Measurements from ENCODE around the gene ZNF319. TPM values are rescaled to one million over a fixed set of nuclear protein-coding genes. Genes with fewer than 3 reads are reported as not detected.

Gene ZNF319
- total and polyA plus RNA-seq, 4 experiments from 2014 or later = 2.3 to 20.5 (median 18.1) TPM

GRCh38 chr16:58045096-58045495, 44.6 kb upstream of the ZNF319 start:
- no peak for DNase-seq
- Mint-ChIP-seq H3K27ac (no peak overlapping the region), H3K27me3 (peaks cover 0 to 1% of the 10 kb centered on the region in 2 donors), H3K9me3 (peaks cover 0 to 1% (median 0%) of the 10 kb centered on the region in 8 donors), H3K4me3 (no peak overlapping the region), H3K36me3 (no peaks in the 10 kb centered on the region), H3K4me1 (no peaks in the 10 kb centered on the region)
- intact Hi-C loops (cut with micrococcal nuclease) = no loop called here
- CTCF ChIA-PET (ENCODE audit: partially characterized antibody) = no interaction called here
- H3K36me3 ChIP-seq (ENCODE audit: insufficient read depth, low read length) = no peaks in the 10 kb centered on the region
- H3K9me3 ChIP-seq (ENCODE audit: control insufficient read depth in 1 of 2, low read length in 2 of 2) = no peaks in the 10 kb centered on the region
- H3K4me1 ChIP-seq (ENCODE audit: insufficient read depth, low read length) = no peaks in the 10 kb centered on the region
- no peaks in the 10 kb centered on the region for H3K27me3 ChIP-seq (ENCODE audit: insufficient read depth, low read length)
- no peak overlapping the region for H3K4me3 ChIP-seq (ENCODE audit: low read length in 2 of 2)
- POLR2A ChIA-PET (ENCODE audit: partially characterized antibody) = no interaction called here
- H3K27ac ChIP-seq (ENCODE audit: low read depth, low read length) = no peak overlapping the region

GRCh38 chr16:58044266-58045019, 44.0 kb upstream of the ZNF319 start:
- no peaks in the 10 kb centered on the region for H3K9me3 ChIP-seq (ENCODE audit: control insufficient read depth in 1 of 2, low read length in 2 of 2)
- Mint-ChIP-seq H3K4me1 (no peaks in the 10 kb centered on the region), H3K4me3 (no peak overlapping the region), H3K36me3 (no peaks in the 10 kb centered on the region), H3K9me3 (no peaks in the 10 kb centered on the region), H3K27ac (no peak overlapping the region), H3K27me3 (no peaks in the 10 kb centered on the region)
- intact Hi-C loops (cut with micrococcal nuclease) = no loop called here
- POLR2A ChIA-PET (ENCODE audit: partially characterized antibody) = no interaction called here
- no peak for DNase-seq
- no peaks in the 10 kb centered on the region for H3K4me1 ChIP-seq (ENCODE audit: insufficient read depth, low read length)
- CTCF ChIA-PET (ENCODE audit: partially characterized antibody) = no interaction called here
- no peaks in the 10 kb centered on the region for H3K36me3 ChIP-seq (ENCODE audit: insufficient read depth, low read length)
- no peak overlapping the region for H3K4me3 ChIP-seq (ENCODE audit: low read length in 2 of 2)
- H3K27me3 ChIP-seq (ENCODE audit: insufficient read depth, low read length) = no peaks in the 10 kb centered on the region
- no peak overlapping the region for H3K27ac ChIP-seq (ENCODE audit: low read depth, low read length)

GRCh38 chr16:58043571-58044155, 43.2 kb upstream of the ZNF319 start:
- H3K9me3 ChIP-seq (ENCODE audit: control insufficient read depth in 1 of 2, low read length in 2 of 2) = no peaks in the 10 kb centered on the region
- H3K4me3 Mint-ChIP-seq = no peak overlapping the region
- no peaks in the 10 kb centered on the region for H3K36me3 Mint-ChIP-seq
- no peak overlapping the region for H3K4me3 ChIP-seq (ENCODE audit: low read length in 2 of 2)
- no peaks in the 10 kb centered on the region for H3K27me3 Mint-ChIP-seq
- H3K4me1 Mint-ChIP-seq = no peaks in the 10 kb centered on the region
- no peaks in the 10 kb centered on the region for H3K36me3 ChIP-seq (ENCODE audit: insufficient read depth, low read length)
- POLR2A ChIA-PET (ENCODE audit: partially characterized antibody) = no interaction called here
- CTCF ChIA-PET (ENCODE audit: partially characterized antibody) = no interaction called here
- H3K27ac Mint-ChIP-seq = no peak overlapping the region
- intact Hi-C loops (cut with micrococcal nuclease) = no loop called here
- no peaks in the 10 kb centered on the region for H3K4me1 ChIP-seq (ENCODE audit: insufficient read depth, low read length)
- H3K9me3 Mint-ChIP-seq = no peaks in the 10 kb centered on the region
- DNase-seq = no peak
- H3K27me3 ChIP-seq (ENCODE audit: insufficient read depth, low read length) = no peaks in the 10 kb centered on the region
- no peak overlapping the region for H3K27ac ChIP-seq (ENCODE audit: low read depth, low read length)

GRCh38 chr16:58042886-58043515, 42.5 kb upstream of the ZNF319 start:
- H3K27ac ChIP-seq (ENCODE audit: low read depth, low read length) = no peak overlapping the region
- H3K27me3 ChIP-seq (ENCODE audit: insufficient read depth, low read length) = no peaks in the 10 kb centered on the region

GRCh38 chr16:58042001-58042885, 41.8 kb upstream of the ZNF319 start:
- Mint-ChIP-seq H3K4me1 (no peaks in the 10 kb centered on the region), H3K27ac (no peak overlapping the region), H3K4me3 (no peak overlapping the region), H3K27me3 (no peaks in the 10 kb centered on the region), H3K36me3 (no peaks in the 10 kb centered on the region), H3K9me3 (no peaks in the 10 kb centered on the region)
- ChIA-PET POLR2A (ENCODE audit: partially characterized antibody) (no interaction called here), CTCF (ENCODE audit: partially characterized antibody) (no interaction called here)
- Histone ChIP-seq H3K27me3 (ENCODE audit: insufficient read depth, low read length) (no peaks in the 10 kb centered on the region), H3K36me3 (ENCODE audit: insufficient read depth, low read length) (no peaks in the 10 kb centered on the region), H3K9me3 (ENCODE audit: control insufficient read depth in 1 of 2, low read length in 2 of 2) (no peaks in the 10 kb centered on the region), H3K4me1 (ENCODE audit: insufficient read depth, low read length) (no peaks in the 10 kb centered on the region), H3K27ac (ENCODE audit: low read depth, low read length) (no peak overlapping the region), H3K4me3 (ENCODE audit: low read length in 2 of 2) (no peak overlapping the region)
- DNase-seq = no peak
- intact Hi-C loops (cut with micrococcal nuclease) = no loop called here

More at GRCh38 chr16:58042886-58043515, 42.5 kb upstream of the ZNF319 start:
- Histone ChIP-seq H3K9me3 (ENCODE audit: control insufficient read depth in 1 of 2, low read length in 2 of 2) (no peaks in the 10 kb centered on the region), H3K4me3 (ENCODE audit: low read length in 2 of 2) (no peak overlapping the region), H3K4me1 (ENCODE audit: insufficient read depth, low read length) (no peaks in the 10 kb centered on the region), H3K36me3 (ENCODE audit: insufficient read depth, low read length) (no peaks in the 10 kb centered on the region)
- ChIA-PET POLR2A (ENCODE audit: partially characterized antibody) (no interaction called here), CTCF (ENCODE audit: partially characterized antibody) (no interaction called here)
- Mint-ChIP-seq H3K27me3 (no peaks in the 10 kb centered on the region), H3K27ac (peak overlapping the region in 1 of 7 donors; percentile 78), H3K4me3 (no peak overlapping the region), H3K4me1 (no peaks in the 10 kb centered on the region), H3K9me3 (no peaks in the 10 kb centered on the region), H3K36me3 (no peaks in the 10 kb centered on the region)
- intact Hi-C loops (cut with micrococcal nuclease) = no loop called here
- DNase-seq = no peak

GRCh38 chr16:58041628-58041955, 41.1 kb upstream of the ZNF319 start:
- H3K36me3 ChIP-seq (ENCODE audit: insufficient read depth, low read length) = no peaks in the 10 kb centered on the region
- DNase-seq = no peak
- POLR2A ChIA-PET (ENCODE audit: partially characterized antibody) = no interaction called here
- intact Hi-C loops (cut with micrococcal nuclease) = no loop called here
- H3K27ac Mint-ChIP-seq = no peak overlapping the region
- no peaks in the 10 kb centered on the region for H3K27me3 Mint-ChIP-seq
- CTCF ChIA-PET (ENCODE audit: partially characterized antibody) = no interaction called here
- no peaks in the 10 kb centered on the region for H3K4me1 ChIP-seq (ENCODE audit: insufficient read depth, low read length)
- no peaks in the 10 kb centered on the region for H3K36me3 Mint-ChIP-seq
- H3K27ac ChIP-seq (ENCODE audit: low read depth, low read length) = no peak overlapping the region
- no peaks in the 10 kb centered on the region for H3K9me3 Mint-ChIP-seq
- H3K9me3 ChIP-seq (ENCODE audit: control insufficient read depth in 1 of 2, low read length in 2 of 2) = no peaks in the 10 kb centered on the region
- no peak overlapping the region for H3K4me3 ChIP-seq (ENCODE audit: low read length in 2 of 2)
- H3K4me3 Mint-ChIP-seq = no peak overlapping the region
- no peaks in the 10 kb centered on the region for H3K27me3 ChIP-seq (ENCODE audit: insufficient read depth, low read length)
- H3K4me1 Mint-ChIP-seq = no peaks in the 10 kb centered on the region

GRCh38 chr16:58040945-58041627, 40.6 kb upstream of the ZNF319 start:
- Mint-ChIP-seq H3K27ac (no peak overlapping the region), H3K9me3 (no peaks in the 10 kb centered on the region), H3K4me1 (no peaks in the 10 kb centered on the region), H3K27me3 (no peaks in the 10 kb centered on the region), H3K4me3 (no peak overlapping the region), H3K36me3 (no peaks in the 10 kb centered on the region)
- DNase-seq = no peak
- no peaks in the 10 kb centered on the region for H3K27me3 ChIP-seq (ENCODE audit: insufficient read depth, low read length)
- H3K4me1 ChIP-seq (ENCODE audit: insufficient read depth, low read length) = no peaks in the 10 kb centered on the region
- no peaks in the 10 kb centered on the region for H3K36me3 ChIP-seq (ENCODE audit: insufficient read depth, low read length)
- H3K4me3 ChIP-seq (ENCODE audit: low read length in 2 of 2) = no peak overlapping the region
- no peaks in the 10 kb centered on the region for H3K9me3 ChIP-seq (ENCODE audit: control insufficient read depth in 1 of 2, low read length in 2 of 2)
- CTCF ChIA-PET (ENCODE audit: partially characterized antibody) = no interaction called here
- intact Hi-C loops (cut with micrococcal nuclease) = no loop called here
- no peak overlapping the region for H3K27ac ChIP-seq (ENCODE audit: low read depth, low read length)
- POLR2A ChIA-PET (ENCODE audit: partially characterized antibody) = no interaction called here

Measured in CD4-positive, alpha-beta memory T cell (primary cell).